NB4 (cell line): ENCODE data around the gene ICE1.

Experiments
- DNase-seq: peaks from one replicate; pipeline ENCODE4 v3.0.0; 2010; ENCODE audit warnings: low read depth
- H3K4me3 ChIP-seq: one replicate; pipeline ENCODE4 v1.5.1; 2011; ENCODE audit warnings: mild to moderate bottlenecking, low read depth, low read length, moderate library complexity
- CTCF ChIP-seq: IDR thresholded peaks from one replicate; pipeline ENCODE4 v1.5.1; 2012; ENCODE audit warnings: low read depth, low read length
- MYC ChIP-seq: IDR thresholded peaks from 2 replicates; pipeline ENCODE4 v1.6.1; 2011; ENCODE audit warnings: low read depth, low read length
- POLR2A ChIP-seq: IDR thresholded peaks from 2 replicates; pipeline ENCODE4 v1.6.1; 2011; ENCODE audit warnings: mild to moderate bottlenecking; ENCODE audit not compliant: insufficient read length; ENCODE audit errors: extremely low read depth
- TF ChIP-seq, protein P1 (sequence below): IDR thresholded peaks from 2 replicates; pipeline ENCODE4 v1.6.1; 2011; ENCODE audit warnings: low read depth, low read length

The ICE1 gene

DNA sequence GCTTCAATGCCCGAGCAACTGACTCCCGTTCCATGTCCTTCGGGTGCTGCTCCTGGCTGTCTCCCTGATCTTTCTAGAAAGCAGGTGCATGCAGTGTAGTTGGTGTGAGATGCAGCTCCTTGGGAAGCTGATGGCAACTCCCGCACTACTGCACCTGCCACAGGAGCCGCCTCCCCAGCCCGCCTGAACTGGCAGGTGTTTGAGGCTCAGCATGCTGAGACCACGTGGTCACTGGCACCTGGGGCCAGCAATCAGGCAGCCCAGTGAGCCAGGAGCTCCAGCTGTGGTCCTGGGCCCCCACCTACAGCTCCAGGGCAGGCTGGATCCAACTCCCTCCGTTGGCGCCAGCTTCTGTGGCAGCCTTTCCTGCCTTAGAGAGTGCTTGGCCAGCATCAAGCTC lies 111.5 kb downstream of the ICE1 start:
- no peak overlapping the region for H3K4me3 ChIP-seq
- TF ChIP-seq, protein P1, sequence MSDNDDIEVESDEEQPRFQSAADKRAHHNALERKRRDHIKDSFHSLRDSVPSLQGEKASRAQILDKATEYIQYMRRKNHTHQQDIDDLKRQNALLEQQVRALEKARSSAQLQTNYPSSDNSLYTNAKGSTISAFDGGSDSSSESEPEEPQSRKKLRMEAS, result no peak; the same call in 1 of the 2 replicates
- TF ChIP-seq MYC (no peak), CTCF (no peak), POLR2A (no peak)
- DNase-seq, result no peak

- no peak for DNase-seq
- no peak overlapping the region for H3K4me3 ChIP-seq
- TF ChIP-seq POLR2A (no peak), CTCF (no peak), MYC (no peak)
- TF ChIP-seq, protein P1, result no peak
Measured at GRCh38 chr5:5534333-5534732, 111.9 kb downstream of the ICE1 start.

- TF ChIP-seq CTCF (no peak), MYC (no peak), POLR2A (no peak)
- TF ChIP-seq, protein P1, result no peak
- DNase-seq, result no peak
- H3K4me3 ChIP-seq, result no peak overlapping the region
Measured at GRCh38 chr5:5536871-5537270, 114.4 kb downstream of the ICE1 start.

DNA sequence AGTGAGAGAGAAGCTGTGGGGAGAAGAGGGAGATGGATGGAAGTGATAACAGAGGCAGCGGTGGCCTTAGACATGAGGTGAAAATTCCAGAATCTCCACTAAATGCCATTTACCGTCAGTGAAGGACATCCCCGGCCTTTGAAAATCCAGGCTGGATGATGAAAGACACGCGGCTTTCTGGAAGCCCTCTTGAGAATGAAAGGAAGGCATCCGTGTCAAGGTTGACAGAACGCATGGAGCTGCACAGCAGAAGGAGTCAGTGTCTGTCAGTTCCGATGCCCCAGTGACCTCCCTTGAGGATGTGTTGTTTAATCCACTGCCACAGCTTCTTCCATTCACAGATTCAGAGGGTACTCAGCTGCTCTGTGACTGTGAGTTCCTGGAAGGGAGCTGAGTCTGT lies 114.9 kb downstream of the ICE1 start:
- no peak for DNase-seq
- no peak overlapping the region for H3K4me3 ChIP-seq
- TF ChIP-seq, protein P1, result no peak
- TF ChIP-seq POLR2A (no peak), MYC (no peak), CTCF (no peak)

DNA sequence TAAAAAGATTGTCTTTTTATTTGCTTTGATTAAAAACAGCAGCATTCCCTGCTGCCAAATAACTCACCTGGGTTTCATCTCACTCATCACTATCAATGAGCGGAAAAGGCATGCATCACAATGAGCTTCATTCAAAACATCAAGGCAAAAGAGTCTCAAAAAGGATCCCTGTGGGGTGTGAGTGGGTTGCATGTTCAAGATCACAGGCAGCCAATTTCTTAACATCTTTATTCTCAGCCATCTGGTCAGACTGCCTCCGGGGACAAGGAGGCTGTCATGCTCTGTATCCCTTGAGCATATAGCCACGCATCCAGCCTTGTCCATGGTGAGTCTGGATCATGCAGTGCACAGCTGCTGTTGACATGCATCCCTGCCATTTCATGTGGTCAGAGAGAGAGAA lies 117.1 kb downstream of the ICE1 start:
- DNase-seq, result no peak
- H3K4me3 ChIP-seq, result no peak overlapping the region
- TF ChIP-seq POLR2A (no peak), CTCF (no peak), MYC (no peak)
- TF ChIP-seq, protein P1, result no peak
